Adrenal gland (tissue), 12 donors: ENCODE results near the gene SLC13A5. TPM values are rescaled to one million over a fixed set of nuclear protein-coding genes. Genes with fewer than 3 reads are reported as not detected.
A peak's percentile ranks its signal among the peaks of the same experiment; 100 is the strongest.
"Not testable (repeated sequence)": the region's sequence is repeated elsewhere in the genome, so short reads cannot be mapped to it uniquely, and the experiment has no call there.

Experiments
- DNase-seq, 7 donors: peaks; one replicate each; pipeline ENCODE4 v3.0.0-alpha.2; 2019 to 2020
- H3K27ac ChIP-seq, 5 donors: fragments of 200-600 bp; sonication (generic) in 4 of 5; 1 replicate in 3 of 5; 2 replicates in 2 of 5; pipeline versions ENCODE4 v1.5.1 to v1.8.0; 2016 to 2020; ENCODE audit warnings: mild to moderate bottlenecking in 1 of 5
- H3K27me3 ChIP-seq: fragments of 200-600 bp; 2 replicates; pipeline ENCODE4 v1.8.0; 2021
- H3K36me3 ChIP-seq, 2 donors: fragments of 200-600 bp; replicated peaks in 1 of 2; 1 replicate in 1 of 2; 2 replicates in 1 of 2; pipeline versions ENCODE4 v1.5.1 to v1.8.0; 2018 to 2022
- H3K4me1 ChIP-seq, 2 donors: fragments of 200-600 bp; replicated peaks in 1 of 2; 1 replicate in 1 of 2; 2 replicates in 1 of 2; pipeline versions ENCODE4 v1.5.1 to v1.8.0; 2018 to 2021
- H3K4me3 ChIP-seq, 4 donors: fragments of 200-600 bp; sonication (generic) in 3 of 4; one replicate each; pipeline ENCODE4 v1.5.1; 2016 to 2018
- H3K9me3 ChIP-seq, 3 donors: fragments of 200-600 bp; sonication (generic) in 1 of 3; replicated peaks in 1 of 3; 1 replicate in 2 of 3; 2 replicates in 1 of 3; pipeline versions ENCODE4 v1.5.1 to v1.8.0; 2016 to 2021
- CTCF ChIP-seq, 6 experiments: fragments of 450-650 bp in 4 of 6; fragments of 200-600 bp in 2 of 6; sonication (generic) in 1 of 6; IDR thresholded peaks; 1 replicate in 5 of 6; 2 replicates in 1 of 6; pipeline versions ENCODE4 v1.5.1 to v1.8.0; 2016 to 2021; ENCODE audit warnings: antibody characterized with exemption in 6 of 6, mild to moderate bottlenecking in 2 of 6, moderate library complexity in 1 of 6
- POLR2A ChIP-seq, 2 donors: fragments of 450-650 bp; IDR thresholded peaks; one replicate each; pipeline ENCODE4 v1.6.1; 2017; ENCODE audit warnings: antibody characterized with exemption in 2 of 2, mild to moderate bottlenecking in 2 of 2, moderate library complexity in 1 of 2
- WGBS, 4 donors: extraction: QIAGEN DNeasy Blood & Tissue Kit in 2 of 4; methylation state at CpG; one replicate each; pipeline versions ENCODE4 v1.1.5 to v1.1.7; 2013 to 2017; 5-methylcytosine and 5-hydroxymethylcytosine counted together
- intact Hi-C, 2 donors: fragments of 100-400 bp; cut with DNase I; formaldehyde crosslinking; loops; one replicate each; pipeline versions ENCODE4 v1.14.1 to v1.15.0; 2022 to 2023
- polyA plus RNA-seq, 3 donors: library from polyadenylated mRNA; stranded (reverse); fragments of 200-250 nt in 2 of 3; fragments of 350-450 nt in 1 of 3; fragmentation: Illumina TruSeq in 1 of 3; extraction: RNeasy Lipid Tissue Mini Kit (QIAGEN cat#74804) in 1 of 3; gene quantifications; one replicate each; pipeline ENCODE4 v1.2.3, GENCODE V29; 2013 to 2014
- total RNA-seq, 9 donors: library from RNA; depleted of rRNA in 4 of 9; stranded (reverse); fragments of >200 nt in 4 of 9; fragments of 120-200 nt in 1 of 9; fragmentation: NEBNext Ultra II Directional in 1 of 9; extraction: Animal tissue kit (Norgen Biotek cat#: 25700) in 1 of 9; gene quantifications; one replicate each; pipeline versions ENCODE4 v1.1.0 to v1.2.4, GENCODE V29; 2013 to 2023
- donor health status: healthy with polysubstance abuse.
- donor health status: Bipolar disorder and iron deficiency.
- donor health status: DM: yes; HTN: yes; CAD: no.
- donor health status: DM: no; HTN: no; CAD: no.
- donor health status: DM: no; HTN: no; CAD: no.
- donor health status: DM: yes; HTN: yes; CAD: no.

The SLC13A5 gene
- total and polyA plus RNA-seq, 12 donors: 0.97 to 7.2 (median 3.6) TPM; not detected in 2

GRCh38 chr17:6753006-6753445, 39.9 kb upstream of the SLC13A5 start:
- DNase-seq: peak; percentile 48 to 86 (median 70)
- H3K9me3 ChIP-seq: no peaks in the 10 kb centered on the region
- WGBS, 4 donors: 11 to 19% (median 15%) methylated on average over 9 of the region's 9 CpGs
- H3K4me3 ChIP-seq: no peak overlapping the region
- H3K27ac ChIP-seq: peak overlapping the region; percentile 33 to 94 (median 68)
- intact Hi-C loops: no loop called here
- TF ChIP-seq CTCF (IDR thresholded peaks at IDR 0.05) (no peak), POLR2A (IDR thresholded peaks at IDR 0.05) (no peak)
- H3K36me3 ChIP-seq: no peaks in the 10 kb centered on the region
- no peaks in the 10 kb centered on the region for H3K27me3 ChIP-seq
- peaks cover 25 to 48% of the 10 kb centered on the region in 2 donors for H3K4me1 ChIP-seq

GRCh38 chr17:6752068-6752909, 39.1 kb upstream of the SLC13A5 start:
- no peak overlapping the region for H3K4me3 ChIP-seq
- no peaks in the 10 kb centered on the region for H3K36me3 ChIP-seq
- H3K9me3 ChIP-seq: no peaks in the 10 kb centered on the region
- peak; percentile 34 to 74 (median 67) for DNase-seq
- TF ChIP-seq POLR2A (IDR thresholded peaks at IDR 0.05): no peak
- TF ChIP-seq CTCF (IDR thresholded peaks at IDR 0.05): peak in 1 of 6 experiments; percentile 11
- peak overlapping the region; percentile 33 to 94 (median 68) for H3K27ac ChIP-seq
- no peaks in the 10 kb centered on the region for H3K27me3 ChIP-seq
- WGBS, 4 donors: 24 to 30% (median 26%) methylated on average over 7 of the region's 7 CpGs
- peaks cover 25 to 46% of the 10 kb centered on the region in 2 donors for H3K4me1 ChIP-seq
- intact Hi-C loops: no loop called here

GRCh38 chr17:6749519-6749918, 36.4 kb upstream of the SLC13A5 start:
- Histone ChIP-seq H3K27ac (no peak overlapping the region), H3K4me1 (peaks cover 21 to 23% of the 10 kb centered on the region in 2 donors), H3K27me3 (no peaks in the 10 kb centered on the region), H3K36me3 (no peaks in the 10 kb centered on the region), H3K9me3 (no peaks in the 10 kb centered on the region), H3K4me3 (no peak overlapping the region)
- 86 to 93% (median 92%) methylated on average over 6 of the region's 6 CpGs for WGBS, 4 donors
- intact Hi-C loops: no loop called here
- TF ChIP-seq CTCF (IDR thresholded peaks at IDR 0.05) (no peak), POLR2A (IDR thresholded peaks at IDR 0.05) (no peak)
- DNase-seq: no peak

DNA sequence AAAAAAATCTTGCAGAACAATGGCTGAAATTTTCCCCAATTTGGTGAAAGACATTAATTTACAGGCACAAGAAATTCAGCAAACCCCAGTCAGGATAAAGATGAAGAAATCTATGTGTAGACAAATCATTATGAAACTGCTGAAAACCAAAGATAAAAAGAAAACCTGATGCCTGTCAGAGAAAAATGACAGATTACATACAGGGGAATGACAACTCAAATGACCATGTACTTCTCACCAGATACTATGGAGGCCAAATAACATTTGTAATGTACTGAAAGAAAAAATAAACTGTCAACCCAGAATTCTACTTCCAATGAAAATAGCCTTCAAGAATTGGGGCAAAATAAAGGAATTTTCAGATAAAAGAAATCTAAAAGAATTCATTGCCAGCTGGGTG, 35.4 kb upstream of the SLC13A5 start:
- Histone ChIP-seq H3K4me3 (no peak overlapping the region), H3K36me3 (no peaks in the 10 kb centered on the region), H3K9me3 (no peaks in the 10 kb centered on the region), H3K4me1 (peaks cover 21% of the 10 kb centered on the region in 2 donors), H3K27me3 (no peaks in the 10 kb centered on the region), H3K27ac (no peak overlapping the region)
- intact Hi-C loops: no loop called here
- TF ChIP-seq CTCF (IDR thresholded peaks at IDR 0.05) (no peak), POLR2A (IDR thresholded peaks at IDR 0.05) (no peak)
- DNase-seq: no peak

- DNase-seq, H3K27me3 ChIP-seq, H3K9me3 ChIP-seq, H3K36me3 ChIP-seq, H3K4me1 ChIP-seq, H3K4me3 ChIP-seq, intact Hi-C loops, H3K27ac ChIP-seq: not testable (repeated sequence)
- 89 to 97% (median 91%) methylated on average over 6 of the region's 6 CpGs for WGBS, 4 donors
These were observed 33.5 kb upstream of the SLC13A5 start for GRCh38 chr17:6746665-6747064.
